H9 (cell line): ENCODE data around the gene RERE. TPM values are rescaled to one million over a fixed set of nuclear protein-coding genes. Genes with fewer than 3 reads are reported as not detected.

ENCODE experiments used
- DNase-seq: peaks from one replicate; pipeline ENCODE4 v3.0.0-alpha.2; 2017
- H2AFZ ChIP-seq: one replicate; pipeline ENCODE4 v1.6.1; 2013; ENCODE audit warnings: mild to moderate bottlenecking, low read length, control low read depth, moderate library complexity
- H2AK5ac ChIP-seq: 2 replicates; pipeline ENCODE4 v1.6.1; 2013; ENCODE audit warnings: low read length, control low read depth, mixed read lengths; ENCODE audit not compliant: insufficient read length
- H2BK120ac ChIP-seq: one replicate; pipeline ENCODE4 v1.6.1; 2013; ENCODE audit warnings: low read depth, mild to moderate bottlenecking, low read length, control low read depth, inconsistent platforms; ENCODE audit not compliant: poor library complexity, severe bottlenecking
- H2BK12ac ChIP-seq: 2 replicates; pipeline ENCODE4 v1.6.1; 2013; ENCODE audit warnings: low read length, control low read depth, mixed read lengths, low read depth; ENCODE audit not compliant: insufficient read length
- H2BK15ac ChIP-seq: 2 replicates; pipeline ENCODE4 v1.6.1; 2013; ENCODE audit warnings: low read depth, low read length, control low read depth
- H2BK20ac ChIP-seq: one replicate; pipeline ENCODE4 v1.6.1; 2013; ENCODE audit warnings: low read depth, mild to moderate bottlenecking, low read length, control low read depth, inconsistent platforms; ENCODE audit not compliant: poor library complexity, severe bottlenecking
- H2BK5ac ChIP-seq: 2 replicates; pipeline ENCODE4 v1.6.1; 2013; ENCODE audit warnings: low read length, control low read depth, mixed read lengths; ENCODE audit not compliant: insufficient read length
- H3K14ac ChIP-seq: 2 replicates; pipeline ENCODE4 v1.6.1; 2013; ENCODE audit warnings: low read length, control low read depth; ENCODE audit not compliant: insufficient read depth
- H3K18ac ChIP-seq: 2 replicates; pipeline ENCODE4 v1.6.1; 2013; ENCODE audit warnings: low read depth, mild to moderate bottlenecking, mixed read lengths, low read length, control low read depth; ENCODE audit not compliant: insufficient read length
- H3K23ac ChIP-seq: 2 replicates; pipeline ENCODE4 v1.6.1; 2013; ENCODE audit warnings: low read length, control low read depth, mixed read lengths, low read depth; ENCODE audit not compliant: insufficient read length
- H3K23me2 ChIP-seq: 2 replicates; pipeline ENCODE4 v1.6.1; 2013; ENCODE audit warnings: low read depth, mild to moderate bottlenecking, mixed read lengths, low read length, control low read depth; ENCODE audit not compliant: insufficient read length, poor library complexity, severe bottlenecking
- H3K27ac ChIP-seq: 2 replicates; pipeline ENCODE4 v1.5.1; 2013; ENCODE audit warnings: low read length, control low read depth, mixed read lengths, low read depth; ENCODE audit not compliant: insufficient read length
- H3K27me3 ChIP-seq: 2 replicates; pipeline ENCODE4 v1.6.1; 2013; ENCODE audit warnings: low read length, control low read depth, inconsistent platforms; ENCODE audit not compliant: insufficient read depth
- H3K4ac ChIP-seq: 2 replicates; pipeline ENCODE4 v1.6.1; 2013; ENCODE audit warnings: low read depth, mild to moderate bottlenecking, control low read depth, inconsistent platforms, low read length, moderate library complexity
- H3K4me1 ChIP-seq: 2 replicates; pipeline ENCODE4 v1.6.1; 2013; ENCODE audit warnings: low read length, control low read depth, inconsistent platforms; ENCODE audit not compliant: insufficient read depth
- H3K4me2 ChIP-seq: 2 replicates; pipeline ENCODE4 v1.6.1; 2013; ENCODE audit warnings: low read length, control low read depth, mixed read lengths; ENCODE audit not compliant: insufficient read length, insufficient read depth
- H3K56ac ChIP-seq: 2 replicates; pipeline ENCODE4 v1.6.1; 2013; ENCODE audit warnings: low read depth, mild to moderate bottlenecking, mixed read lengths, low read length, control low read depth; ENCODE audit not compliant: insufficient read length
- H3K79me1 ChIP-seq: 2 replicates; pipeline ENCODE4 v1.6.1; 2013; ENCODE audit warnings: low read depth, mild to moderate bottlenecking, moderate library complexity, low read length, control low read depth, inconsistent platforms; ENCODE audit not compliant: insufficient read depth, poor library complexity, severe bottlenecking
- H3K79me2 ChIP-seq: 2 replicates; pipeline ENCODE4 v1.6.1; 2013; ENCODE audit warnings: low read length, control low read depth, inconsistent platforms; ENCODE audit not compliant: insufficient read depth
- H3K9ac ChIP-seq: 2 replicates; pipeline ENCODE4 v1.6.1; 2013; ENCODE audit warnings: low read length, control low read depth, mixed read lengths; ENCODE audit not compliant: insufficient read length; ENCODE audit errors: extremely low read depth
- H3K9me3 ChIP-seq: one replicate; pipeline ENCODE4 v1.6.1; 2013; ENCODE audit warnings: low read depth, low read length, inconsistent platforms; ENCODE audit not compliant: control insufficient read depth
- H3T11ph ChIP-seq: one replicate; pipeline ENCODE4 v1.6.1; 2013; ENCODE audit warnings: mild to moderate bottlenecking, low read length, control low read depth, inconsistent platforms
- H4K20me1 ChIP-seq: one replicate; pipeline ENCODE4 v1.6.1; 2013; ENCODE audit not compliant: control insufficient read depth, insufficient read length, insufficient read depth
- H4K5ac ChIP-seq: 2 replicates; pipeline ENCODE4 v1.6.1; 2013; ENCODE audit warnings: low read depth, mild to moderate bottlenecking, mixed read lengths, low read length, control low read depth; ENCODE audit not compliant: insufficient read length
- H4K8ac ChIP-seq: replicated peaks from 2 replicates; pipeline ENCODE4 v1.6.1; 2013; ENCODE audit warnings: low read length, control low read depth, mixed read lengths, low read depth; ENCODE audit not compliant: insufficient read length
- H4K91ac ChIP-seq: 2 replicates; pipeline ENCODE4 v1.6.1; 2013; ENCODE audit warnings: low read depth, mild to moderate bottlenecking, moderate library complexity, mixed read lengths, low read length, control low read depth; ENCODE audit not compliant: insufficient read length
- H3K27ac Mint-ChIP-seq, 3 experiments: 2 replicates in 2 of 3; 3 replicates in 1 of 3; pipeline ENCODE4 v1.8.0; 2020 to 2021; ENCODE audit warnings: mixed read lengths in 3 of 3, mild to moderate bottlenecking in 1 of 3, moderate library complexity in 1 of 3
- H3K27me3 Mint-ChIP-seq: 2 replicates; pipeline ENCODE4 v1.8.0; 2021; ENCODE audit warnings: low read depth, mild to moderate bottlenecking, moderate library complexity, mixed read lengths
- H3K36me3 Mint-ChIP-seq, 3 experiments: 2 replicates in 2 of 3; 3 replicates in 1 of 3; pipeline ENCODE4 v1.8.0; 2020 to 2021; ENCODE audit warnings: low read depth in 3 of 3, mixed read lengths in 3 of 3; ENCODE audit not compliant: insufficient read depth in 1 of 3
- H3K4me1 Mint-ChIP-seq, 2 experiments: 2 replicates each; pipeline ENCODE4 v1.8.0; 2020; ENCODE audit warnings: mixed read lengths in 2 of 2
- H3K4me3 Mint-ChIP-seq, 2 experiments: 2 replicates in 1 of 2; 3 replicates in 1 of 2; pipeline ENCODE4 v1.8.0; 2020 to 2021; ENCODE audit warnings: mild to moderate bottlenecking in 2 of 2, mixed read lengths in 2 of 2, moderate library complexity in 1 of 2
- H3K9me3 Mint-ChIP-seq, 2 experiments: 2 replicates in 1 of 2; 3 replicates in 1 of 2; pipeline ENCODE4 v1.8.0; 2020; ENCODE audit warnings: mild to moderate bottlenecking in 2 of 2, mixed read lengths in 2 of 2, moderate library complexity in 1 of 2
- CTCF ChIP-seq: fragments of 200-600 bp; sonication (generic); conservative IDR thresholded peaks from 3 replicates; pipeline ENCODE4 v1.8.0; 2021; ENCODE audit warnings: antibody characterized with exemption, mild to moderate bottlenecking
- WGBS: extraction: QIAGEN DNeasy Blood & Tissue Kit; methylation state at CpG from one replicate; pipeline ENCODE4 v1.1.7; 2013; ENCODE audit warnings: missing lambda C conversion rate, low lambda C conversion rate, mixed read lengths; ENCODE audit not compliant: insufficient read length; ENCODE audit errors: extremely low coverage; 5-methylcytosine and 5-hydroxymethylcytosine counted together
- total RNA-seq: library from RNA; stranded (reverse); gene quantifications from 2 replicates; pipeline ENCODE4 v1.2.1, GENCODE V29; 2021

Gene RERE
- total RNA-seq, 1 experiment from 2014 or later, result 103 TPM

GRCh38 chr1:8348047-8348776 lies 469.2 kb downstream of the RERE start:
- Histone ChIP-seq H4K8ac (no peak overlapping the region), H3K56ac (no peak overlapping the region), H3K23me2 (no peaks in the 10 kb centered on the region), H2BK15ac (no peak overlapping the region), H2BK12ac (no peak overlapping the region), H2BK120ac (no peak overlapping the region), H3K18ac (no peak overlapping the region), H2AK5ac (no peak overlapping the region), H4K91ac (no peak overlapping the region), H3K27me3 (no peaks in the 10 kb centered on the region), H3K27ac (no peak overlapping the region), H2AFZ (no peak overlapping the region), H4K5ac (no peak overlapping the region), H3K4ac (no peak overlapping the region), H2BK20ac (no peak overlapping the region), H3K14ac (no peak overlapping the region), H3K23ac (no peak overlapping the region), H3K9me3 (no peaks in the 10 kb centered on the region), H3T11ph (no peak overlapping the region), H3K4me2 (no peak overlapping the region), H3K4me1 (no peaks in the 10 kb centered on the region; the same call in 1 of the 2 replicates), H2BK5ac (no peak overlapping the region), H4K20me1 (no peaks in the 10 kb centered on the region), H3K79me1 (no peaks in the 10 kb centered on the region), H3K9ac (no peak overlapping the region), H3K79me2 (no peaks in the 10 kb centered on the region)
- Mint-ChIP-seq H3K36me3 (peaks cover 5 to 9% (median 9%) of the 10 kb centered on the region in 3 experiments), H3K4me3 (peak overlapping the region in 1 of 2 experiments; percentile 53; a peak in 1 of 5 replicates), H3K27ac (no peak overlapping the region), H3K4me1 (peaks cover 24 to 26% of the 10 kb centered on the region in 2 experiments), H3K9me3 (no peaks in the 10 kb centered on the region; a peak in 1 of 5 replicates), H3K27me3 (peaks cover 3% of the 10 kb centered on the region)
- no peak for DNase-seq
- no CpG with 5 or more reads among the region's 21 CpGs for WGBS
- no peak for TF ChIP-seq CTCF
